HepG2 (cell line): ENCODE measurements around the gene PGP. TPM values are rescaled to one million over a fixed set of nuclear protein-coding genes. Genes with fewer than 3 reads are reported as not detected.

Experiments used
- CTCF ChIP-seq: sonication (generic); formaldehyde crosslinking; IDR thresholded peaks from 2 replicates; pipeline ENCODE4 v1.5.0; 2020; ENCODE audit warnings: mild to moderate bottlenecking, missing genetic modification reagents, moderate library complexity
- DZIP1 ChIP-seq: sonication (generic); formaldehyde crosslinking; IDR thresholded peaks from 2 replicates; pipeline ENCODE4 v1.5.0; 2020; ENCODE audit warnings: mild to moderate bottlenecking, missing genetic modification reagents
- HNRNPL ChIP-seq: fragments of 200-400 bp; formaldehyde crosslinking; IDR thresholded peaks from 2 replicates; pipeline ENCODE4 v1.6.1; 2017; ENCODE audit warnings: mild to moderate bottlenecking, low read depth, low read length
- MEIS2 ChIP-seq: sonication (generic); formaldehyde crosslinking; IDR thresholded peaks from 2 replicates; pipeline ENCODE4 v1.9.0; 2021; ENCODE audit warnings: mild to moderate bottlenecking, missing genetic modification reagents
- PAF1 ChIP-seq: IDR thresholded peaks from 2 replicates; pipeline ENCODE4 v1.6.1; 2016; ENCODE audit warnings: missing genetic modification reagents, missing compliant biosample characterization
- PHF8 ChIP-seq: sonication (generic); formaldehyde crosslinking; IDR thresholded peaks from 2 replicates; pipeline ENCODE4 v1.5.0; 2020; ENCODE audit warnings: missing genetic modification reagents
- RFXAP ChIP-seq: sonication (generic); formaldehyde crosslinking; IDR thresholded peaks from 2 replicates; pipeline ENCODE4 v1.4.0; 2020; ENCODE audit warnings: missing genetic modification reagents, borderline replicate concordance
- STAG1 ChIP-seq: sonication (generic); formaldehyde crosslinking; IDR thresholded peaks from 2 replicates; pipeline ENCODE4 v1.4.0; 2020; ENCODE audit warnings: missing genetic modification reagents
- ZMYM2 ChIP-seq: sonication (generic); formaldehyde crosslinking; IDR thresholded peaks from 2 replicates; pipeline ENCODE4 v1.8.0; 2022; ENCODE audit warnings: mild to moderate bottlenecking, missing genetic modification reagents
- ZNF121 ChIP-seq: sonication (generic); formaldehyde crosslinking; IDR thresholded peaks from 2 replicates; pipeline ENCODE4 v1.5.0; 2020; ENCODE audit warnings: mild to moderate bottlenecking, missing genetic modification reagents
- ZNF430 ChIP-seq: sonication (generic); formaldehyde crosslinking; IDR thresholded peaks from 2 replicates; pipeline ENCODE4 v1.9.0; 2021; ENCODE audit warnings: mild to moderate bottlenecking, missing genetic modification reagents
- ZNF451 ChIP-seq: sonication (generic); formaldehyde crosslinking; IDR thresholded peaks from 2 replicates; pipeline ENCODE4 v1.5.0; 2020; ENCODE audit warnings: mild to moderate bottlenecking, missing genetic modification reagents
- ZNF512 ChIP-seq: sonication (generic); formaldehyde crosslinking; IDR thresholded peaks from 2 replicates; pipeline ENCODE4 v1.4.0; 2020; ENCODE audit warnings: mild to moderate bottlenecking, missing genetic modification reagents
- polyA plus RNA-seq, 8 experiments: library from polyadenylated mRNA; depleted of rRNA in 3 of 8; stranded (reverse) in 7 of 8; unstranded in 1 of 8; fragments of >200 nt; fragmentation: Illumina TruSeq in 4 of 8; extraction: Trizol in 4 of 8; gene quantifications; 2 replicates each; pipeline versions ENCODE4 v1.2.1 to v1.2.3, GENCODE V29; 2011 to 2016; ENCODE audit warnings: low read depth in 4 of 8, missing spikeins in 1 of 8, mixed read lengths in 1 of 8; ENCODE audit not compliant: insufficient read depth in 1 of 8
- total RNA-seq, 5 experiments: library from RNA; depleted of rRNA; stranded (reverse); fragments of >200 nt; fragmentation: Illumina TruSeq; extraction: Trizol; gene quantifications; 2 replicates each; pipeline ENCODE4 v1.2.3, GENCODE V29; 2016; ENCODE audit warnings: low read depth in 1 of 5
- TF ChIP-seq, protein P1 (sequence below): sonication (generic); formaldehyde crosslinking; IDR thresholded peaks from 2 replicates; pipeline ENCODE4 v1.4.0; 2020; ENCODE audit warnings: missing genetic modification reagents
- TF ChIP-seq, protein P2 (sequence below): sonication (generic); formaldehyde crosslinking; IDR thresholded peaks from 2 replicates; pipeline ENCODE4 v1.9.0; 2021; ENCODE audit warnings: missing genetic modification reagents, borderline replicate concordance
- TF ChIP-seq, protein P3 (sequence below): IDR thresholded peaks from 2 replicates; pipeline ENCODE4 v1.6.1; 2016

PGP gene
- total and polyA plus RNA-seq, 2 of the 13 experiments (the other 11 are each of a cell fraction or from before 2014, with no cell fraction given), result 7.3 to 18.3 TPM

- TF ChIP-seq, protein P1, sequence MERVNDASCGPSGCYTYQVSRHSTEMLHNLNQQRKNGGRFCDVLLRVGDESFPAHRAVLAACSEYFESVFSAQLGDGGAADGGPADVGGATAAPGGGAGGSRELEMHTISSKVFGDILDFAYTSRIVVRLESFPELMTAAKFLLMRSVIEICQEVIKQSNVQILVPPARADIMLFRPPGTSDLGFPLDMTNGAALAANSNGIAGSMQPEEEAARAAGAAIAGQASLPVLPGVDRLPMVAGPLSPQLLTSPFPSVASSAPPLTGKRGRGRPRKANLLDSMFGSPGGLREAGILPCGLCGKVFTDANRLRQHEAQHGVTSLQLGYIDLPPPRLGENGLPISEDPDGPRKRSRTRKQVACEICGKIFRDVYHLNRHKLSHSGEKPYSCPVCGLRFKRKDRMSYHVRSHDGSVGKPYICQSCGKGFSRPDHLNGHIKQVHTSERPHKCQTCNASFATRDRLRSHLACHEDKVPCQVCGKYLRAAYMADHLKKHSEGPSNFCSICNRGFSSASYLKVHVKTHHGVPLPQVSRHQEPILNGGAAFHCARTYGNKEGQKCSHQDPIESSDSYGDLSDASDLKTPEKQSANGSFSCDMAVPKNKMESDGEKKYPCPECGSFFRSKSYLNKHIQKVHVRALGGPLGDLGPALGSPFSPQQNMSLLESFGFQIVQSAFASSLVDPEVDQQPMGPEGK (CRISPR knock-in tag), result peak; percentile 59
- TF ChIP-seq HNRNPL, result no peak
- 0 out of 2 replicates have a peak, but pooled peaks have one; percentile 2 for TF ChIP-seq ZNF451 (CRISPR knock-in tag)
- TF ChIP-seq, protein P2, sequence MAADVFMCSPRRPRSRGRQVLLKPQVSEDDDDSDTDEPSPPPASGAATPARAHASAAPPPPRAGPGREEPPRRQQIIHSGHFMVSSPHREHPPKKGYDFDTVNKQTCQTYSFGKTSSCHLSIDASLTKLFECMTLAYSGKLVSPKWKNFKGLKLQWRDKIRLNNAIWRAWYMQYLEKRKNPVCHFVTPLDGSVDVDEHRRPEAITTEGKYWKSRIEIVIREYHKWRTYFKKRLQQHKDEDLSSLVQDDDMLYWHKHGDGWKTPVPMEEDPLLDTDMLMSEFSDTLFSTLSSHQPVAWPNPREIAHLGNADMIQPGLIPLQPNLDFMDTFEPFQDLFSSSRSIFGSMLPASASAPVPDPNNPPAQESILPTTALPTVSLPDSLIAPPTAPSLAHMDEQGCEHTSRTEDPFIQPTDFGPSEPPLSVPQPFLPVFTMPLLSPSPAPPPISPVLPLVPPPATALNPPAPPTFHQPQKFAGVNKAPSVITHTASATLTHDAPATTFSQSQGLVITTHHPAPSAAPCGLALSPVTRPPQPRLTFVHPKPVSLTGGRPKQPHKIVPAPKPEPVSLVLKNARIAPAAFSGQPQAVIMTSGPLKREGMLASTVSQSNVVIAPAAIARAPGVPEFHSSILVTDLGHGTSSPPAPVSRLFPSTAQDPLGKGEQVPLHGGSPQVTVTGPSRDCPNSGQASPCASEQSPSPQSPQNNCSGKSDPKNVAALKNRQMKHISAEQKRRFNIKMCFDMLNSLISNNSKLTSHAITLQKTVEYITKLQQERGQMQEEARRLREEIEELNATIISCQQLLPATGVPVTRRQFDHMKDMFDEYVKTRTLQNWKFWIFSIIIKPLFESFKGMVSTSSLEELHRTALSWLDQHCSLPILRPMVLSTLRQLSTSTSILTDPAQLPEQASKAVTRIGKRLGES (CRISPR knock-in tag), result 0 out of 2 replicates have a peak, but pooled peaks have one; percentile 7
- TF ChIP-seq, protein P3, sequence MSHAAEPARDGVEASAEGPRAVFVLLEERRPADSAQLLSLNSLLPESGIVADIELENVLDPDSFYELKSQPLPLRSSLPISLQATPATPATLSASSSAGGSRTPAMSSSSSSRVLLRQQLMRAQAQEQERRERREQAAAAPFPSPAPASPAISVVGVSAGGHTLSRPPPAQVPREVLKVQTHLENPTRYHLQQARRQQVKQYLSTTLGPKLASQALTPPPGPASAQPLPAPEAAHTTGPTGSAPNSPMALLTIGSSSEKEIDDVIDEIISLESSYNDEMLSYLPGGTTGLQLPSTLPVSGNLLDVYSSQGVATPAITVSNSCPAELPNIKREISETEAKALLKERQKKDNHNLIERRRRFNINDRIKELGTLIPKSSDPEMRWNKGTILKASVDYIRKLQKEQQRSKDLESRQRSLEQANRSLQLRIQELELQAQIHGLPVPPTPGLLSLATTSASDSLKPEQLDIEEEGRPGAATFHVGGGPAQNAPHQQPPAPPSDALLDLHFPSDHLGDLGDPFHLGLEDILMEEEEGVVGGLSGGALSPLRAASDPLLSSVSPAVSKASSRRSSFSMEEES, result 0 out of 2 replicates have a peak, but pooled peaks have one; percentile 17
- TF ChIP-seq PHF8 (CRISPR knock-in tag), result no peak
- TF ChIP-seq RFXAP (CRISPR knock-in tag), result 0 out of 2 replicates have a peak, but pooled peaks have one; percentile 2
- TF ChIP-seq PAF1 (CRISPR knock-in tag), result no peak
- 0 out of 2 replicates have a peak, but pooled peaks have one; percentile 14 for TF ChIP-seq ZMYM2 (CRISPR knock-in tag)
- TF ChIP-seq CTCF, result peak; percentile 72
- 0 out of 2 replicates have a peak, but pooled peaks have one; percentile 3 for TF ChIP-seq DZIP1 (CRISPR knock-in tag)
- TF ChIP-seq ZNF512 (CRISPR knock-in tag), result no peak
- peak; percentile 97 for TF ChIP-seq ZNF121 (CRISPR knock-in tag)
- TF ChIP-seq MEIS2, result no peak
- TF ChIP-seq ZNF430 (CRISPR knock-in tag), result peak; percentile 12; the same call in 1 of the 2 replicates
- peak; percentile 55 for TF ChIP-seq STAG1 (CRISPR knock-in tag)
Measured at GRCh38 chr16:2223942-2224486, 9.4 kb upstream of the PGP start (continued).
